K562 (cell line): ENCODE results near the gene FAM117B. TPM values are rescaled to one million over a fixed set of nuclear protein-coding genes. Genes with fewer than 3 reads are reported as not detected.

Experiments used
- ATAC-seq: fragments of 200-7000 bp; cut with Tn5 transposase; 3 replicates; pipeline ENCODE4 v1.9.1; 2020; ENCODE audit warnings: moderate library complexity
- BruUV-seq: library from RNA; stranded (reverse); fragments of 400-500 nt; replicated peaks from 2 replicates; lab custom pipeline; 2021; lab: Mats Ljungman, UMichigan
- CTCF ChIA-PET: fragments of 300-600 bp; formaldehyde crosslinking; extraction: SDS; loops from one replicate; lab custom pipeline; 2021; ENCODE audit warnings: low intra/inter-chr PET ratio; lab: Yijun Ruan, JAX
- POLR2A ChIA-PET: fragments of 300-600, 350-650 bp; sonication (Branson Sonifier 250); formaldehyde crosslinking; extraction: SDS; loops from one replicate; lab custom pipeline; 2021; ENCODE audit warnings: antibody characterized with exemption, inconsistent platforms; lab: Yijun Ruan, JAX
- DNase-seq, 4 experiments: peaks; one replicate each; pipeline versions ENCODE4 v3.0.0 to v3.0.0-alpha.2; 2011 to 2018; ENCODE audit warnings: low spot score in 3 of 4, mixed read lengths in 3 of 4; ENCODE audit errors: extremely low read depth in 1 of 4
- FAIRE-seq: peaks from 2 replicates; lab custom pipeline; 2011; peaks lifted over from hg19 to GRCh38; lab: Jason Lieb, UNC
- H2AFZ ChIP-seq: 2 replicates; pipeline ENCODE4 v1.6.0; 2011; ENCODE audit warnings: low read depth, low read length, control low read depth, inconsistent platforms
- H3K27ac ChIP-seq: fragments of 200-600 bp; 3 replicates; pipeline ENCODE4 v1.8.0; 2011; ENCODE audit warnings: low read depth, mild to moderate bottlenecking, control low read depth, inconsistent platforms, low read length, moderate library complexity, mixed read lengths; ENCODE audit errors: extremely low read depth
- H3K27me3 ChIP-seq, 2 experiments: fragments of 300-600 bp in 1 of 2; 2 replicates in 1 of 2; 3 replicates in 1 of 2; pipeline versions ENCODE4 v1.6.0 to v1.8.0; 2011; ENCODE audit warnings: inconsistent platforms in 2 of 2, low read length in 2 of 2, mild to moderate bottlenecking in 1 of 2, mixed read lengths in 1 of 2, moderate library complexity in 1 of 2; ENCODE audit not compliant: control insufficient read depth in 2 of 2, insufficient read depth in 2 of 2
- H3K36me3 ChIP-seq: fragments of 300-600 bp; 3 replicates; pipeline ENCODE4 v1.8.0; 2011; ENCODE audit warnings: mild to moderate bottlenecking, low read length, inconsistent platforms; ENCODE audit not compliant: control insufficient read depth, insufficient read depth
- H3K4me1 ChIP-seq, 2 experiments: fragments of 200-600 bp in 1 of 2; replicated peaks in 1 of 2; 2 replicates in 1 of 2; 3 replicates in 1 of 2; pipeline versions ENCODE4 v1.5.1 to v1.8.0; 2011; ENCODE audit warnings: inconsistent platforms in 2 of 2, low read length in 2 of 2, mild to moderate bottlenecking in 1 of 2, mixed read lengths in 1 of 2, moderate library complexity in 1 of 2; ENCODE audit not compliant: control insufficient read depth in 2 of 2, insufficient read depth in 2 of 2
- H3K4me2 ChIP-seq: 2 replicates; pipeline ENCODE4 v1.6.1; 2011; ENCODE audit warnings: low read length, control low read depth, inconsistent platforms, mixed read lengths; ENCODE audit not compliant: insufficient read depth
- H3K4me3 ChIP-seq: fragments of 200-600 bp; sonication (generic), shearing (Covaris generic); 2 replicates; pipeline ENCODE4 v1.5.1; 2016; ENCODE audit warnings: control low read depth, inconsistent platforms
- H3K79me2 ChIP-seq: fragments of 200-600 bp; 3 replicates; pipeline ENCODE4 v1.8.0; 2011; ENCODE audit warnings: low read length, inconsistent platforms; ENCODE audit not compliant: control insufficient read depth, insufficient read depth
- H3K9ac ChIP-seq, 2 experiments: 2 replicates each; pipeline versions ENCODE4 v1.6.0 to v1.6.1; 2011; ENCODE audit warnings: low read depth in 2 of 2, low read length in 2 of 2, control low read depth in 1 of 2, inconsistent platforms in 1 of 2, mild to moderate bottlenecking in 1 of 2, mixed read lengths in 1 of 2; ENCODE audit not compliant: insufficient read depth in 1 of 2
- H3K9me1 ChIP-seq: one replicate; pipeline ENCODE4 v1.6.0; 2011; ENCODE audit warnings: inconsistent platforms, mild to moderate bottlenecking, low read length, moderate library complexity; ENCODE audit not compliant: control insufficient read depth, insufficient read depth
- H3K9me3 ChIP-seq: replicated peaks from 2 replicates; pipeline ENCODE4 v1.5.1; 2011; ENCODE audit warnings: low read depth, low read length, inconsistent platforms; ENCODE audit not compliant: control insufficient read depth, insufficient read depth
- H4K20me1 ChIP-seq: replicated peaks from 2 replicates; pipeline ENCODE4 v1.6.1; 2011; ENCODE audit warnings: low read length, inconsistent platforms, mixed read lengths; ENCODE audit not compliant: control insufficient read depth, insufficient read depth
- KAT8 ChIP-seq: fragments of 450-650 bp; IDR thresholded peaks from 2 replicates; pipeline ENCODE4 v1.6.1; 2016; ENCODE audit warnings: low read depth, mild to moderate bottlenecking
- LARP7 ChIP-seq: fragments of 450-650 bp; IDR thresholded peaks from 2 replicates; pipeline ENCODE4 v1.6.1; 2016
- NR2C2 ChIP-seq, 2 experiments: fragments of 200-800 bp in 1 of 2; sonication (Bioruptor generic) in 1 of 2; sonication (generic) in 1 of 2; formaldehyde crosslinking in 1 of 2; IDR thresholded peaks; 2 replicates each; pipeline versions ENCODE4 v1.6.1 to v1.8.0; 2016 to 2022; ENCODE audit warnings: mild to moderate bottlenecking in 1 of 2, missing compliant biosample characterization in 1 of 2, missing genetic modification characterization in 1 of 2, missing genetic modification reagents in 1 of 2
- PCBP2 ChIP-seq: fragments of 200-400 bp; formaldehyde crosslinking; IDR thresholded peaks from 2 replicates; pipeline ENCODE4 v1.6.1; 2018; ENCODE audit warnings: low read length, low read depth, mild to moderate bottlenecking, moderate library complexity; ENCODE audit not compliant: poor library complexity, severe bottlenecking
- POLR2A ChIP-seq: fragments of 450-650 bp; conservative IDR thresholded peaks from 2 replicates; pipeline ENCODE4 v1.6.1; 2016
- POU5F1 ChIP-seq: fragments of 150-350 bp; IDR thresholded peaks from 2 replicates; pipeline ENCODE4 v1.6.1; 2014; ENCODE audit warnings: borderline replicate concordance, low read length, low read depth, mild to moderate bottlenecking; ENCODE audit not compliant: partially characterized antibody
- PTTG1 ChIP-seq: fragments of 450-650 bp; IDR thresholded peaks from 2 replicates; pipeline ENCODE4 v1.6.1; 2016; ENCODE audit warnings: low read depth, mild to moderate bottlenecking, missing genetic modification characterization, missing compliant biosample characterization
- STAT5B ChIP-seq: fragments of 250-450 bp; sonication (Bioruptor Pico); IDR thresholded peaks from 2 replicates; pipeline ENCODE4 v1.8.0; 2021; ENCODE audit warnings: mild to moderate bottlenecking, inconsistent platforms
- TAL1 ChIP-seq: fragments of 450-650 bp; IDR thresholded peaks from 2 replicates; pipeline ENCODE4 v1.6.1; 2016; ENCODE audit warnings: mild to moderate bottlenecking
- ZBED1 ChIP-seq: IDR thresholded peaks from 2 replicates; pipeline ENCODE4 v1.6.1; 2014
- ZBTB49 ChIP-seq: sonication (generic); formaldehyde crosslinking; IDR thresholded peaks from 2 replicates; pipeline ENCODE4 v1.8.0; 2022; ENCODE audit warnings: missing genetic modification reagents, mild to moderate bottlenecking, borderline replicate concordance
- ZNF77 ChIP-seq: fragments of 250-450 bp; sonication (Bioruptor Pico); IDR thresholded peaks from 2 replicates; pipeline ENCODE4 v1.5.0; 2020
- in situ Hi-C: fragments of 300-500 bp; cut with MboI; formaldehyde crosslinking; loops from 4 replicates; pipeline ENCODE4 v1.15.0; 2018; ENCODE audit warnings: inconsistent platforms, mixed read lengths
- intact Hi-C: fragments of 100-400 bp; cut with micrococcal nuclease; formaldehyde crosslinking; loops from 2 replicates; pipeline ENCODE4 v1.14.2; 2022
- polyA plus RNA-seq, 8 experiments: library from polyadenylated mRNA; depleted of rRNA in 4 of 8; stranded (reverse) in 5 of 8; unstranded in 3 of 8; fragments of >200 nt; fragmentation: Nextera tagmentation in 2 of 8; fragmentation: Illumina TruSeq in 1 of 8; extraction: Ambion mirVana in 2 of 8; extraction: Trizol in 1 of 8; gene quantifications; 2 replicates each; pipeline versions ENCODE4 v1.2.1 to v1.2.3, GENCODE V29; 2011 to 2014; ENCODE audit warnings: inconsistent platforms in 1 of 8, missing spikeins in 1 of 8
- total RNA-seq, 7 experiments: library from RNA; depleted of rRNA in 6 of 7; stranded (reverse); fragments of >200 nt in 6 of 7; fragmentation: Illumina TruSeq in 2 of 7; extraction: Trizol in 2 of 7; gene quantifications; 2 replicates each; pipeline versions ENCODE4 v1.2.1 to v1.2.3, GENCODE V29; 2011 to 2021; ENCODE audit warnings: low replicate concordance in 1 of 7
- TF ChIP-seq, protein P1 (sequence below), 2 experiments: fragments of 450-650 bp; IDR thresholded peaks; 2 replicates each; pipeline ENCODE4 v1.6.1; 2016
- TF ChIP-seq, protein P2 (sequence below): sonication (generic); formaldehyde crosslinking; IDR thresholded peaks from 2 replicates; pipeline ENCODE4 v1.8.0; 2022; ENCODE audit warnings: mild to moderate bottlenecking, missing genetic modification reagents, borderline replicate concordance

FAM117B gene
- total and polyA plus RNA-seq, 9 of the 15 experiments (the other 6 are each of a cell fraction or from before 2014, with no cell fraction given), result 1.6 to 5.2 (median 2.6) TPM

- DNase-seq (no peak), ATAC-seq (no peak), FAIRE-seq (no peak)
- no peak overlapping the region for H3K9ac ChIP-seq
- H3K9me3 ChIP-seq, result no peaks in the 10 kb centered on the region
- H3K27me3 ChIP-seq, result no peaks in the 10 kb centered on the region
- H3K4me1 ChIP-seq, result no peaks in the 10 kb centered on the region
- H3K79me2 ChIP-seq, result no peaks in the 10 kb centered on the region
- H3K9me1 ChIP-seq, result no peaks in the 10 kb centered on the region
- no peak overlapping the region for H3K4me3 ChIP-seq
- in situ Hi-C loops, result no loop called here
- intact Hi-C loops, result no loop called here
- POLR2A ChIA-PET, result interaction anchor here (1.5 to 1.6 kb wide), 2 partner anchors 9 to 18 kb away, joined by 4 to 5 read pairs; no protein-coding TSS in a partner anchor
- H4K20me1 ChIP-seq, result no peaks in the 10 kb centered on the region
- TF ChIP-seq ZNF77 (CRISPR knock-in tag) (no peak), ZBED1 (no peak), PCBP2 (no peak), LARP7 (no peak), KAT8 (no peak), ZBTB49 (CRISPR knock-in tag) (no peak), POU5F1 (no peak), STAT5B (CRISPR knock-in tag) (no peak), NR2C2 (CRISPR knock-in tag; IDR thresholded peaks at IDR 0.05) (no peak), NR2C2 (tag; IDR thresholded peaks at IDR 0.05) (no peak), POLR2A (no peak), TAL1 (no peak), PTTG1 (tag) (no peak)
- TF ChIP-seq, protein P1, sequence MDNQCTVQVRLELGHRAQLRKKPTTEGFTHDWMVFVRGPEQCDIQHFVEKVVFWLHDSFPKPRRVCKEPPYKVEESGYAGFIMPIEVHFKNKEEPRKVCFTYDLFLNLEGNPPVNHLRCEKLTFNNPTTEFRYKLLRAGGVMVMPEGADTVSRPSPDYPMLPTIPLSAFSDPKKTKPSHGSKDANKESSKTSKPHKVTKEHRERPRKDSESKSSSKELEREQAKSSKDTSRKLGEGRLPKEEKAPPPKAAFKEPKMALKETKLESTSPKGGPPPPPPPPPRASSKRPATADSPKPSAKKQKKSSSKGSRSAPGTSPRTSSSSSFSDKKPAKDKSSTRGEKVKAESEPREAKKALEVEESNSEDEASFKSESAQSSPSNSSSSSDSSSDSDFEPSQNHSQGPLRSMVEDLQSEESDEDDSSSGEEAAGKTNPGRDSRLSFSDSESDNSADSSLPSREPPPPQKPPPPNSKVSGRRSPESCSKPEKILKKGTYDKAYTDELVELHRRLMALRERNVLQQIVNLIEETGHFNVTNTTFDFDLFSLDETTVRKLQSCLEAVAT (IDR thresholded peaks at IDR 0.05), result no peak
- TF ChIP-seq, protein P2, sequence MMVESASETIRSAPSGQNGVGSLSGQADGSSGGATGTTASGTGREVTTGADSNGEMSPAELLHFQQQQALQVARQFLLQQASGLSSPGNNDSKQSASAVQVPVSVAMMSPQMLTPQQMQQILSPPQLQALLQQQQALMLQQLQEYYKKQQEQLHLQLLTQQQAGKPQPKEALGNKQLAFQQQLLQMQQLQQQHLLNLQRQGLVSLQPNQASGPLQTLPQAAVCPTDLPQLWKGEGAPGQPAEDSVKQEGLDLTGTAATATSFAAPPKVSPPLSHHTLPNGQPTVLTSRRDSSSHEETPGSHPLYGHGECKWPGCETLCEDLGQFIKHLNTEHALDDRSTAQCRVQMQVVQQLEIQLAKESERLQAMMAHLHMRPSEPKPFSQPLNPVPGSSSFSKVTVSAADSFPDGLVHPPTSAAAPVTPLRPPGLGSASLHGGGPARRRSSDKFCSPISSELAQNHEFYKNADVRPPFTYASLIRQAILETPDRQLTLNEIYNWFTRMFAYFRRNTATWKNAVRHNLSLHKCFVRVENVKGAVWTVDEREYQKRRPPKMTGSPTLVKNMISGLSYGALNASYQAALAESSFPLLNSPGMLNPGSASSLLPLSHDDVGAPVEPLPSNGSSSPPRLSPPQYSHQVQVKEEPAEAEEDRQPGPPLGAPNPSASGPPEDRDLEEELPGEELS (CRISPR knock-in tag), result no peak
- H3K36me3 ChIP-seq, result peaks cover 7% of the 10 kb centered on the region; the same call in 1 of the 3 replicates
- no TSS peak for BruUV-seq
- H3K27ac ChIP-seq, result no peak overlapping the region
- H2AFZ ChIP-seq, result no peak overlapping the region
- H3K4me2 ChIP-seq, result no peak overlapping the region
- CTCF ChIA-PET, result no interaction called here
These were observed 133.5 kb downstream of the FAM117B start for GRCh38 chr2:202768273-202768672.
